Nucleus accumbens (tissue), 56 donors: ENCODE data around the gene AXIN1.
"Not testable (repeated sequence)": the region's sequence is repeated elsewhere in the genome, so short reads cannot be mapped to it uniquely, and the experiment has no call there.

Experiments
- DNase-seq, 56 donors: peaks; one replicate each; lab custom pipeline; 2025; lab: John Stamatoyannopoulos, UW

The AXIN1 gene

GRCh38 chr16:381789-382717 lies 29.5 kb upstream of the AXIN1 start, which contains the start of gene PGAP6:
TSS of gene PGAP6 (minus strand) at chr16:381978. CDS start at chr16:381821, 157 bp downstream.
- peak in 47 of 56 donors; percentile 15 to 84 (median 59) for DNase-seq

GRCh38 chr16:381012-381788 lies 28.7 kb upstream of the AXIN1 start:
- DNase-seq: peak in 5 of 56 donors; percentile 30 to 70 (median 48)

GRCh38 chr16:380762-381011 lies 28.2 kb upstream of the AXIN1 start:
- DNase-seq: no peak

- DNase-seq: no peak
Observed at GRCh38 chr16:379961-380761, 27.6 kb upstream of the AXIN1 start.

- DNase-seq: no peak
Observed at GRCh38 chr16:379183-379960, 26.8 kb upstream of the AXIN1 start.

- no peak for DNase-seq
Observed at GRCh38 chr16:378821-379182, 26.3 kb upstream of the AXIN1 start.

GRCh38 chr16:378113-378820 lies 25.7 kb upstream of the AXIN1 start:
- DNase-seq: not testable (repeated sequence)

GRCh38 chr16:377419-377951 lies 25.0 kb upstream of the AXIN1 start:
- DNase-seq: no peak

- DNase-seq: no peak
Observed at GRCh38 chr16:376817-377418, 24.4 kb upstream of the AXIN1 start.

GRCh38 chr16:375927-376816 lies 23.6 kb upstream of the AXIN1 start:
- DNase-seq: no peak

- no peak for DNase-seq
Observed at GRCh38 chr16:375212-375611, 22.7 kb upstream of the AXIN1 start.

- DNase-seq: no peak
Observed at GRCh38 chr16:374616-374926, 22.0 kb upstream of the AXIN1 start.

- no peak for DNase-seq
Observed at GRCh38 chr16:373848-374615, 21.5 kb upstream of the AXIN1 start.

GRCh38 chr16:373020-373598 lies 20.6 kb upstream of the AXIN1 start:
- no peak for DNase-seq

- DNase-seq: no peak
Observed at GRCh38 chr16:372302-372983, 19.9 kb upstream of the AXIN1 start.
